HG02840 (cell line): ENCODE results near the gene NACC1.

Experiments used
- ATAC-seq: cut with Tn5 transposase; IDR thresholded peaks from one replicate; pipeline ENCODE4 v1.9.1; 2021; ENCODE audit warnings: mild to moderate bottlenecking, moderate library complexity, moderate number of reproducible peaks; ENCODE audit not compliant: unreplicated experiment, low FRiP score

Gene NACC1

GRCh38 chr19:13087295-13087694, 30.8 kb upstream of the NACC1 start:
- ATAC-seq, result no peak

- ATAC-seq, result no peak
Observed at GRCh38 chr19:13087795-13088537, 30.1 kb upstream of the NACC1 start.

- ATAC-seq, result no peak
Observed at GRCh38 chr19:13089139-13089856, 28.8 kb upstream of the NACC1 start.

GRCh38 chr19:13089857-13090507, 28.1 kb upstream of the NACC1 start:
- no peak for ATAC-seq

- no peak for ATAC-seq
Observed at GRCh38 chr19:13090511-13091231, 27.4 kb upstream of the NACC1 start.

- no peak for ATAC-seq
Observed at GRCh38 chr19:13091400-13092157, 26.5 kb upstream of the NACC1 start.

- ATAC-seq, result no peak
Observed at GRCh38 chr19:13092158-13092543, 25.9 kb upstream of the NACC1 start.

GRCh38 chr19:13092606-13093235, 25.3 kb upstream of the NACC1 start:
- no peak for ATAC-seq

GRCh38 chr19:13093407-13094105, 24.5 kb upstream of the NACC1 start:
- ATAC-seq, result no peak

GRCh38 chr19:13094106-13094504, 24.0 kb upstream of the NACC1 start:
- ATAC-seq, result no peak

- ATAC-seq, result no peak
Observed at GRCh38 chr19:13094771-13095392, 23.2 kb upstream of the NACC1 start.

GRCh38 chr19:13095393-13095784, 22.7 kb upstream of the NACC1 start:
- no peak for ATAC-seq

- ATAC-seq, result no peak
Observed at GRCh38 chr19:13095934-13096927, 21.8 kb upstream of the NACC1 start.

- no peak for ATAC-seq
Observed at GRCh38 chr19:13097033-13097462, 21.0 kb upstream of the NACC1 start.

GRCh38 chr19:13097463-13098258, 20.4 kb upstream of the NACC1 start:
- ATAC-seq, result no peak

- ATAC-seq, result no peak
Observed at GRCh38 chr19:13098277-13099072, 19.6 kb upstream of the NACC1 start.
